Tibial artery (tissue), 4 donors: ENCODE results near the gene VPS8.
"Not testable (repeated sequence)": the region's sequence is repeated elsewhere in the genome, so short reads cannot be mapped to it uniquely, and the experiment has no call there.

Experiments
- DNase-seq, 2 donors: peaks; one replicate each; pipeline ENCODE4 v3.0.0-alpha.2; 2019
- H3K27ac ChIP-seq, 2 donors: fragments of 200-600 bp; sonication (generic) in 1 of 2; 1 replicate in 1 of 2; 2 replicates in 1 of 2; pipeline ENCODE4 v1.5.1; 2018 to 2019; ENCODE audit warnings: mild to moderate bottlenecking in 1 of 2
- H3K27me3 ChIP-seq, 2 donors: fragments of 200-600 bp; sonication (generic) in 1 of 2; one replicate each; pipeline versions ENCODE4 v1.5.1 to v1.6.0; 2016 to 2019
- H3K36me3 ChIP-seq, 3 donors: fragments of 200-600 bp; sonication (generic) in 2 of 3; one replicate each; pipeline ENCODE4 v1.5.1; 2016 to 2019; ENCODE audit warnings: mild to moderate bottlenecking in 2 of 3
- H3K4me1 ChIP-seq, 4 donors: fragments of 200-600 bp; sonication (generic) in 2 of 4; 1 replicate in 3 of 4; 2 replicates in 1 of 4; pipeline ENCODE4 v1.5.1; 2016 to 2019
- H3K4me3 ChIP-seq, 2 donors: fragments of 200-600 bp; sonication (generic) in 1 of 2; 1 replicate in 1 of 2; 2 replicates in 1 of 2; pipeline ENCODE4 v1.5.1; 2018 to 2019; ENCODE audit warnings: mild to moderate bottlenecking in 2 of 2
- H3K9me3 ChIP-seq, 3 donors: fragments of 200-600 bp; sonication (generic) in 1 of 3; one replicate each; pipeline ENCODE4 v1.5.1; 2016 to 2019
- CTCF ChIP-seq, 2 experiments: fragments of 200-600 bp in 1 of 2; fragments of 450-650 bp in 1 of 2; IDR thresholded peaks; one replicate each; pipeline ENCODE4 v1.5.1; 2017 to 2019; ENCODE audit warnings: antibody characterized with exemption in 2 of 2, mild to moderate bottlenecking in 1 of 2, moderate library complexity in 1 of 2
- intact Hi-C: fragments of 100-400 bp; cut with DNase I; formaldehyde crosslinking; loops from one replicate; pipeline ENCODE4 v1.15.0; 2023; ENCODE audit warnings: low total_unique reads

The VPS8 gene

DNA sequence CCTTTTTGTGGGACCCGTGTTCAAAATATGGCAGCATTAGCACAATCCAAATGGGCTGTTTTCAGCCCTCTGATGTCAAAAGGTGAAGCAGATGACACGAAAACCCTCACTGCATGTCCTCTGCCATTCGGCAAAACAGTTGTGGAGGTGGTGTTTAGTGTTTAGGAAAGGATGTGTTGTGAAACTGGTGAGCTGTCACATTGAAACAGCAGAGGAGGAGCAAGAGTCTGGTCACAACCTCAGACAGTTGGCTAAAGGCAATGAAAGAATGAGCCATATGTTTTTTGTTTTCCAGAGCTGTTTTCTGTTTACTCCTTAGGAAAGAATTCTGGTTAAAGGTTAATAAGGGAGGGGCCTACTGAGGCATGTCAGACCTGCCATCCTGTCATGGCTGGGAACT is 140.7 kb downstream of the VPS8 start:
- Histone ChIP-seq H3K9me3 (no peaks in the 10 kb centered on the region), H3K27ac (no peak overlapping the region), H3K4me1 (no peaks in the 10 kb centered on the region), H3K36me3 (peaks cover 0 to 38% (median 2%) of the 10 kb centered on the region in 3 donors), H3K4me3 (no peak overlapping the region), H3K27me3 (no peaks in the 10 kb centered on the region)
- no peak for DNase-seq
- intact Hi-C loops = no loop called here
- TF ChIP-seq CTCF (IDR thresholded peaks at IDR 0.05) = no peak

- TF ChIP-seq CTCF (IDR thresholded peaks at IDR 0.05) = no peak
- no peak for DNase-seq
- H3K36me3 ChIP-seq = peaks cover 7 to 45% (median 9%) of the 10 kb centered on the region in 3 donors
- intact Hi-C loops = no loop called here
- H3K27ac ChIP-seq = no peak overlapping the region
- H3K4me3 ChIP-seq = no peak overlapping the region
- H3K27me3 ChIP-seq = no peaks in the 10 kb centered on the region
- H3K4me1 ChIP-seq = no peaks in the 10 kb centered on the region
- no peaks in the 10 kb centered on the region for H3K9me3 ChIP-seq
Observed at GRCh38 chr3:184953401-184953800, 141.4 kb downstream of the VPS8 start.

GRCh38 chr3:184954251-184954650 is 142.3 kb downstream of the VPS8 start:
- intact Hi-C loops = no loop called here

DNA sequence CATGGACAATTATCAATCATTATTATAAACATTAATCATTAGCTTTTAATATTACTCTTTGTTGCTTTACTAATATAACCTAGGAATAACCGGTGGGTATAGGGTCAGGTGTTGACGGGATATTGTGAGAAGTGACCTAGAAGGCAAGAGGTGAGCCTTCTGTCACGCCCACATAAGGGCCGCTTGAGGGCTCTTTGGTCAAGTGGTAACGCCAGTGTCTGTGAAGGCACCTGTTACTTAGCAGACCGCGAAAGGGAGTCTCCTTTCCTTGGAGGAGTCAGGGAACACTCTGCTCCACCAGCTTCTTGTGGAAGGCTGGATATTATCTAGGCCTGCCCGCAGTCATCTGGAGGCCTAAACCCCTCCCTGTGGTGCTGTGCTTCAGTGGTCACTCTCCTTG is 142.9 kb downstream of the VPS8 start:
- H3K27me3 ChIP-seq, H3K4me3 ChIP-seq, DNase-seq, H3K4me1 ChIP-seq, intact Hi-C loops, H3K9me3 ChIP-seq, H3K27ac ChIP-seq: not testable (repeated sequence)
- peaks cover 7 to 57% (median 12%) of the 10 kb centered on the region in 3 donors for H3K36me3 ChIP-seq

More at GRCh38 chr3:184954251-184954650, 142.3 kb downstream of the VPS8 start:
- peaks cover 7 to 54% (median 10%) of the 10 kb centered on the region in 3 donors for H3K36me3 ChIP-seq
- H3K4me3 ChIP-seq = no peak overlapping the region
- DNase-seq = no peak
- no peak for TF ChIP-seq CTCF (IDR thresholded peaks at IDR 0.05)
- H3K9me3 ChIP-seq = no peaks in the 10 kb centered on the region
- H3K4me1 ChIP-seq = no peaks in the 10 kb centered on the region
- no peak overlapping the region for H3K27ac ChIP-seq
- H3K27me3 ChIP-seq = no peaks in the 10 kb centered on the region

- no peak overlapping the region for H3K27ac ChIP-seq
- intact Hi-C loops = no loop called here
- no peak for DNase-seq
- H3K4me1 ChIP-seq = no peaks in the 10 kb centered on the region
- H3K27me3 ChIP-seq = no peaks in the 10 kb centered on the region
- H3K4me3 ChIP-seq = no peak overlapping the region
- peaks cover 23 to 40% (median 39%) of the 10 kb centered on the region in 3 donors for H3K36me3 ChIP-seq
- no peak for TF ChIP-seq CTCF (IDR thresholded peaks at IDR 0.05)
- H3K9me3 ChIP-seq = no peaks in the 10 kb centered on the region
Observed at GRCh38 chr3:184965639-184966430, 153.9 kb downstream of the VPS8 start.

DNA sequence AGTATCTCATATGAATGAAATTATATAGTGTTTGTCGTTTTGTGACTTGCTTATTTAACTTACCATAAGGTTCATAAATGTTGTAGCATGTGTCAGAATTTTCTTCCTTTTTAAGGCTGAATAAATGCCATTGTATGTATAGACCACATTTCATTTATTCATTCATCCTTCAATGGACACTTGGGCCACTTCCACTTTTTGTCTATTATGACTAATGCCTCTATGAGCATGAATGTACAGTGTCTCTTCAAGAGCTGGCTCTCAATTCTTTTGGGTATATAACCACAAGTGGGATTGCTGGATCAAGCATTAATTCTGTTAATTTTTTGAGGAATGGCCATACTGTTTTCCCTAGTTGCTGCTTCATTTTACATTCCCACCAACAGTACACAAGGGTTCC is 156.1 kb downstream of the VPS8 start:
- no peak overlapping the region for H3K27ac ChIP-seq
- TF ChIP-seq CTCF (IDR thresholded peaks at IDR 0.05) = no peak
- intact Hi-C loops = no loop called here
- H3K9me3 ChIP-seq = no peaks in the 10 kb centered on the region
- peaks cover 38 to 56% (median 53%) of the 10 kb centered on the region in 3 donors for H3K36me3 ChIP-seq
- no peaks in the 10 kb centered on the region for H3K27me3 ChIP-seq
- DNase-seq = no peak
- H3K4me3 ChIP-seq = no peak overlapping the region
- no peaks in the 10 kb centered on the region for H3K4me1 ChIP-seq
